Osteocyte (in vitro differentiated cells): ENCODE results near the gene MAML2. TPM values are rescaled to one million over a fixed set of nuclear protein-coding genes. Genes with fewer than 3 reads are reported as not detected.

Source experiments
- DNase-seq: peaks from one replicate; pipeline ENCODE4 v3.0.0; 2021; ENCODE audit warnings: mixed read lengths; ENCODE audit not compliant: unreplicated experiment; ENCODE audit errors: extremely low spot score
- H3K27ac Mint-ChIP-seq: one replicate; pipeline ENCODE4 v1.8.0; 2021; ENCODE audit warnings: mild to moderate bottlenecking, mixed read lengths; ENCODE audit not compliant: unreplicated experiment
- H3K27me3 Mint-ChIP-seq: one replicate; pipeline ENCODE4 v1.8.0; 2021; ENCODE audit warnings: mixed read lengths; ENCODE audit not compliant: unreplicated experiment
- H3K36me3 Mint-ChIP-seq: one replicate; pipeline ENCODE4 v1.8.0; 2021; ENCODE audit warnings: mixed read lengths; ENCODE audit not compliant: unreplicated experiment
- H3K4me1 Mint-ChIP-seq: one replicate; pipeline ENCODE4 v1.8.0; 2021; ENCODE audit warnings: mixed read lengths; ENCODE audit not compliant: unreplicated experiment
- H3K4me3 Mint-ChIP-seq: one replicate; pipeline ENCODE4 v1.8.0; 2021; ENCODE audit warnings: mild to moderate bottlenecking, moderate library complexity, mixed read lengths; ENCODE audit not compliant: unreplicated experiment
- H3K9me3 Mint-ChIP-seq: one replicate; pipeline ENCODE4 v1.8.0; 2021; ENCODE audit warnings: mixed read lengths; ENCODE audit not compliant: unreplicated experiment
- CTCF ChIP-seq: fragments of 200-600 bp; sonication (generic); IDR thresholded peaks from 2 replicates; pipeline ENCODE4 v1.5.0; 2021; ENCODE audit warnings: antibody characterized with exemption, mild to moderate bottlenecking, moderate library complexity
- total RNA-seq: library from RNA; stranded (reverse); gene quantifications from 2 replicates; pipeline ENCODE4 v1.2.1, GENCODE V29; 2021

MAML2 gene
- total RNA-seq, 1 donor from 2014 or later: 29.3 TPM

GRCh38 chr11:96194581-96195374, 148.2 kb downstream of the MAML2 start:
- Mint-ChIP-seq H3K9me3 (no peaks in the 10 kb centered on the region), H3K4me3 (peak overlapping the region; percentile 54), H3K27ac (peak overlapping the region; percentile 95), H3K27me3 (no peaks in the 10 kb centered on the region), H3K36me3 (peaks cover 9% of the 10 kb centered on the region), H3K4me1 (peaks cover 79% of the 10 kb centered on the region)
- DNase-seq: no peak
- no peak for TF ChIP-seq CTCF

GRCh38 chr11:96193745-96194443, 149.1 kb downstream of the MAML2 start:
- Mint-ChIP-seq H3K9me3 (no peaks in the 10 kb centered on the region), H3K27me3 (no peaks in the 10 kb centered on the region), H3K4me1 (peaks cover 80% of the 10 kb centered on the region), H3K27ac (peak overlapping the region; percentile 95), H3K4me3 (peak overlapping the region; percentile 54), H3K36me3 (peaks cover 9% of the 10 kb centered on the region)
- no peak for DNase-seq
- TF ChIP-seq CTCF: no peak

- TF ChIP-seq CTCF: no peak
- no peak for DNase-seq
- Mint-ChIP-seq H3K4me1 (peaks cover 83% of the 10 kb centered on the region), H3K9me3 (no peaks in the 10 kb centered on the region), H3K27me3 (no peaks in the 10 kb centered on the region), H3K36me3 (peaks cover 7% of the 10 kb centered on the region), H3K27ac (peak overlapping the region; percentile 53), H3K4me3 (no peak overlapping the region)
These were observed 151.2 kb downstream of the MAML2 start for GRCh38 chr11:96191752-96192151.

GRCh38 chr11:96189351-96189750, 153.6 kb downstream of the MAML2 start:
- H3K4me1 Mint-ChIP-seq: peaks cover 71% of the 10 kb centered on the region
- no peak for DNase-seq
- no peak overlapping the region for H3K4me3 Mint-ChIP-seq
- no peaks in the 10 kb centered on the region for H3K27me3 Mint-ChIP-seq
- TF ChIP-seq CTCF: no peak
- H3K27ac Mint-ChIP-seq: peak overlapping the region; percentile 88
- H3K36me3 Mint-ChIP-seq: peaks cover 7% of the 10 kb centered on the region
- no peaks in the 10 kb centered on the region for H3K9me3 Mint-ChIP-seq
